GM21786 (cell line): ENCODE data around the gene GASK1A.
A peak's percentile ranks its signal among the peaks of the same experiment; 100 is the strongest.
"Not testable (repeated sequence)": the region's sequence is repeated elsewhere in the genome, so short reads cannot be mapped to it uniquely, and the experiment has no call there.

Experiments
- ATAC-seq: cut with Tn5 transposase; IDR thresholded peaks from one replicate; pipeline ENCODE4 v1.9.1; 2021; ENCODE audit not compliant: unreplicated experiment

Gene GASK1A

DNA sequence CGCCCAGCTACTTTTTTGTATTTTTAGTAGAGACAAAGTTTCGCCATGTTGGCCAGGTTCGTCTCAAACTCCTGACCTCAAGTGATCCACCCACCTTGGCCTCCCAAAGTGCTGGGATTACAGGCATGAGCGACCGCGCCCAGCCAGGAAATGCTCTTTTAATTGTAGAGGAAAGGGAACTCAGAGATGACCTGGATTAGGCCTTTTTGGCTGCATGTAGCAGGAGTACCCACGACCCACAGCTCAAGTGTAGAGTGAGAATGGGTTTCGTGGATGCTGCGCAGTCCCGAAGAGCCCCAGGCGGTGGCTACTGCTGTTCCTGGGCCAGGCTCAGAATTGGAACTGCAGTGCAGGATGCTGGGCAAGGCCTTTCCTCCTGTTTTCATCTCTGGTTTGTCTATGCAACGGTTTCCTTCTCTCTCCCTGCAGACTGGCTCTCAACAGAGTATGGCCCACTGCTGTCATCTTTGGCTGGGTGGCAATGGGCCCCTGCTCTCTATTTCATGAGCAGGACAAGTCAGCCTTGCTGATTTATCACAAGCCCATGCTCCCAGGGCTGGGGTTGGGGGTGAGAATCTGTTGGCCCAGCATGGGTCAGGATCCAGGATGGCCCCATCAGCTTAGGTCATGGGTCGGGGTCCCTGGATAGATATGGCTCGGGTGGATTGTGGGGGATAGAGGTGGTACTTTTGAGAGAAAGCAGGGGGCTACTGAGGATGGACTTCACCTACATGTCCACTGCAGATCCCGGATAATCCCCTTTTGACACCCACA is 51.2 kb downstream of the GASK1A start:
- no peak for ATAC-seq

DNA sequence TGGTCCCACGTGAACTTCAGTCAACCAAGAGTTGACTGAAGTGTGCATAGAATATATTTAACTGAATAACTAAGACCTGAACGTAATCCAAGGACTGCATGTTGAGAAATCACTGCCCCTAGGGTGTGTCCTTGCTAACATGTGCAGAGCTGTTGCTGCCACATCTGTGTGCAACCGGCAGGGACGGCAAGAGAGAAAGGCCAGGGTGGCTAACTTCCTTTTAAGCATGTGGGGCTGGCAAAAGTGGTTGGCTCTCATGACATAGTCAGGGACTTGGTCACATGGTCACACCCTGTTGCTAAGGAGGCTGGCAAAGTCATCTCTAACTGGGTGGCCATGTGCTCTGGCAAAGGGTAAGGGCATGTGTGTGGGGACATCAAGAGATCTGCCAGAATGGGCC is 52.4 kb downstream of the GASK1A start:
- no peak for ATAC-seq

DNA sequence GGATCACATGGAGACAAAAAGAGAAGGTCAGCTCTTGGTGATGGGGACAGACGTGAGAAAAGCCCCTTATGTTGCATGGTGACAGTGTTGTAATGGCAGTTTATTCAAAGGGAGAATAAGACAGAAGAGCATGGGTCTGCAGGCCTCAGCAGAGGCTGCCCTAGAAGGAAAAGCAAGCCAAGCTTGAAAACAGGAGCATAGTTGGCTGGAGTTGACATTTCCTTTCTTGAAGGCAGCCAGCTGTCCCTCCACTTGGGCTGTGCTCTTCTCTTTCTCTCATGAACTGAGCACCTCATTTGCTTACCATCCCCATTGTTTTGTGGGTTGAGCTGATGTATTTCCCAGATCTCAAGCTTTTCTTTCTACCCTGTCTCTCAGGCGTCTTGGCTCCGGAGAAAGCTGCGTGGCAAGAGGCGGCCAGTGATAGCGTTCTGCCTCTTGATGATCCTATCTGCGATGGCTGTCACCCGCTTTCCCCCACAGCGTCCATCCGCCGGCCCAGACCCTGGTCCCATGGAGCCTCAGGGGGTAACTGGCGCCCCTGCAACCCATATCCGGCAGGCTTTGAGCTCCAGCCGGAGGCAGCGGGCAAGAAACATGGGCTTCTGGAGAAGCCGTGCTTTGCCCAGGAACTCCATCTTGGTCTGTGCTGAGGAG is 52.9 kb downstream of the GASK1A start:
- no peak for ATAC-seq

DNA sequence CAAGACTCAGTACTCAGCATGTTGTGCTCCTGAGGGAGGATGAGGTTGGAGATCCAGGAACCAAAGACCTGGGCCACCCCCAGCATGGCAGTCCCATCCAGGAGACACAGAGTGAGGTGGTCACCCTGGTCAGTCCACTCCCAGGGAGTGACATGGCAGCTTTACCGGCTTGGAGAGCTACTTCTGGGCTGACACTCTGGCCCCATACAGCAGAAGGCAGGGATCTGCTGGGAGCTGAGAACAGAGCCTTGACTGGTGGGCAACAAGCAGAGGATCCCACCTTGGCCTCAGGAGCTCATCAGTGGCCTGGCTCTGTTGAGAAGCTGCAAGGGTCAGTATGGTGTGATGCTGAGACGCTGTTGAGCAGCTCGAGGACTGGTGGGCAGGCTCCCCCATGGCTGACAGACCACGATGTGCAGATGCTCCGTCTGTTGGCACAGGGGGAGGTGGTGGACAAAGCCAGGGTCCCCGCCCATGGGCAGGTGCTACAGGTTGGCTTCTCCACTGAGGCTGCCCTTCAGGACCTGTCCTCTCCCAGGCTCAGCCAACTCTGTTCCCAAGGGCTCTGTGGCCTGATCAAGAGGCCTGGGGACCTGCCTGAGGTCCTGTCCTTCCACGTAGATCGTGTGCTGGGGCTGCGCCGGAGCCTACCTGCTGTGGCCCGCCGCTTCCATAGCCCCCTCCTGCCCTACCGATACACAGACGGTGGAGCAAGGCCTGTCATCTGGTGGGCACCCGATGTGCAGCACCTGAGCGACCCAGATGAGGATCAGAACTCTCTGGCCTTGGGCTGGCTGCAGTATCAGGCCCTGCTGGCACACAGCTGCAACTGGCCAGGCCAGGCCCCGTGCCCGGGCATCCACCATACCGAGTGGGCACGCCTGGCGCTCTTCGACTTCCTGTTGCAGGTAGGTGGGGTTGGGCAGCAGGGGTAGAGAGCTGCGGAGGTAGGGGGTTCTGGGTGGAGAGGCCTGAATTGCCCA is 53.8 kb downstream of the GASK1A start:
- no peak for ATAC-seq

DNA sequence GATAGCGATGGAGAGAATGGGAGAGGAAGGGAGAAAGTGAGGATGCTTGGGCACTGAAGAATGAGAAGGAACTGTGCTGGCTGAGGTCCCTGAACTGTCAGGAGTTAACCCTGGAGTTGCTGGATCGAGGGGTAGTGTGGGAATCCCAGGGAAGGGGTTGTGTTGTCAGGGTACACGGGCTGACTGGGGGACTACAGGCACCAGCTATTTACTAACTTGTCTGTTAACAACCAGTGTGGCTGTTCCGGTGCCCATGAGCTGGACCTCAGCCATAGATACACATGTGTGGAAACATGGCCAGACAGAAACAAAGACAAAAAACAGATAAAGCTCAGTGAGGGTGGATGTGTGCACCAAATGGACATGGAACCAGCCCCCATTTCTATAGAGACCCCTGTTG is 55.1 kb downstream of the GASK1A start:
- ATAC-seq = no peak

DNA sequence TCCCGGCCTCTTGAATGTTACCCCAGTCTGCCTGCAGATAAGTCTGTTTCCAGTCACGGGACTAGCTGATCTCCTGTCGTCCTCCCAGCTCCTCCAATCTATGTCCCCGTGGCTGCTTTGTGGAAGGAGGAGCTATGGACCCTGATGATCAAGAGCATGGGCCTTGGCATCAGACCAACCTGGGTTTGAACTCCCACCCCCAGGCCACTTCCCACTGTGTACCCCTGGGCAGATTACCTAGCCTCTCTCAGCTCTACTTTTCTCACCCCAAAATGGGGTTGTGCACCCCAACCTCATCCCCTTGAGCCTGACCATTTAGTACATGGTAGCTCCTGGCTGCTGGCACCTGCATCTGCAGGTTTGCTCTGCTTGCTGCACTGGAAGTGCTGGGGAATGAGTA is 55.8 kb downstream of the GASK1A start:
- ATAC-seq = no peak

DNA sequence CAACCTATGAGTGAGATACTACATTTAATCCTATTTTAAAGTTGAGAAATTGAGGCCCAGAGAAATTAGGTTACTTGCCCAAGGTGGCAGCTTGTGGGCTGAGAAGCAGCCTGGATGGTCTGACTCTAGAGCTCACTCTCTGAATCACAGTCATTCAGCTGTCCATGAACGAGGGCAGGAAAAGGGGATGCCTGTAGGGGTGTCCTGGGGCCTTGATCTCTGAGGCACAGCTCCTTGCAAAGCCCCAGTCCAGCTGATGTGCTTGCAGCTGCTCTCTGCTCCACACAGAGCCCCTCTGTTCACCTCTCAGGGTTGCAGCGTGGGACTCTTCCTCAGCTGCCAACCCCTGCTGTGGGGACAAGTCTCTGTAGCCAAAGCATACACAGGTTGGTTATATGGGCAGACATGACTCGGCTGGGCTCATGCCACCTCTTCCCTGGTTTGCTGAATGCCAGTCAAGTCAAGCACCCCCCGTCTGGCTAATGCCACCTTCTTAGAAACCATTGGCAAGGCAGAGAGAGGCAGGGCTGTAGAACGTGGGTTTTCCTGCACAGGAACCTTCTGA is 56.8 kb downstream of the GASK1A start:
- no peak for ATAC-seq

DNA sequence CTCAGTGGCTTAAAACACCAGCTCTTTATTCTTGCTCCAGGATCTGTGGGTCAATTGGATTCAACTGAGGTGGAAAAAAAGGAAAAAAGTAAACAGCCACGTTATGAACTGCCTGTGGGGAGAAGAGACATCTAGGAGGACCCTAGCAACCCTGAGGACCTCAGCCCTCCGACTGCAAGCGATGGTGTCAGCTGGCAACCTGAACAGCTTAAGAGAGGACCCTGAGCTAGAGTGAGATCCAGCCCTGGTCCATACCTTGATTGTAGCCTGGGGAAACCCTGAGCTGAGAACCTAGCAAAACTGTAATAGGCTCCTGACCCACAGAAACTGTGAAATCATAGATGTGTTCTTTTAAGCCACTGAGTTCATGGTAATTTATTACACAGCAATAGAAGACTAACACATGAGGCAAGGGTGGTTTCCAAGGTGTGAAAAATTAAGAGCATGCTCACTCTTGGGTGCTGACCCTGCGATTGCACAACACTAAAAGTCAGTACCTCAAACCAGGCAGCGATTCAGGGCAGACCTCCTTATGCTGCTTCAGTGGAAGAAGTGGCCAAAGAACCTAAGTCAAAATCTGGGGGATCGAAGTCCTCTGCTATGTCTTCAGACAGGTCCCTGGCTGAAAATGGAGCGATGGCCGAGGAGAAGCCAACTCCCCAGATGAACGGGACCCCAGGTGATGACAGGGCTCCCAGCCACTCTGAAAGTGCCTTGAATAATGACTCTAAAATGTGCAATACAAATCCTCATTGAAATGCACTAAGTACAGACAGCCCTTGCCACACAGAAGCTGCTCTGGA is 57.7 kb downstream of the GASK1A start:
- peak; percentile 73 for ATAC-seq

DNA sequence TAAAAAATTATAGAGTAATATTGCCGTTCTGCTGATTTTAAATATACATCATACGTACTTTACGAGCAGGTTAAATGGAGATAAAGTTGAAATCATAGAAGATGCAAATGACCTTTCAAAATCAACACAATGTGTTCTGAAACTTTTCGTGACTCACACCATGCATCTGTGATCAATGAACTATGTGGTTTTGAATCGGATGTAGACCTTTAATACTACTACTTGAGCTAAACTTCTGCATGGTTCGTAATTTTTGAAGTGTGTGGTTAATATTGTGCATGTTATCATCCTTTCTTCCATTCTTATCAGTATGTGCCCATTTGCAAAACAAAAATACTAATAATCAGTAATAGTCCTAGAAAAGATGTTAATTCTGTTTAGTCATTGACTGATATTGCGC is 58.9 kb downstream of the GASK1A start:
- ATAC-seq = no peak

DNA sequence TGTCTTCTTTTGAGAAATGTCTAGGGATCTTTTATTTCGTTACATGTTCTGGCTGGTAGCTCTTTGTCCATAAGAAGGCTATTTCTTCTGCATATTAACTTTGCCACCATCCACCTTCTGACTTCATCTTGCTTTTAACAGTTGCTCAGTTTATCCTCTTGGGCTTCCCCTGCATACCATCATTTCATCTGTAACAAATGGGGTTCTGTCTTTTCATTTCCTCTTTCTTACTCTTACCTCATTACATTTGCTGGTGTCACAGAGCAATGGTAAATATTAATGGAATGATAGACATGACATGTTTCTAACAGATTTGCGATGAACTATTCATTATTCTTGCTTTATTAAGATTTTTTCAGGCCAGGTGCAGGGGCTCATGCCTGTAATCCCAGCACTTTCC is 62.4 kb downstream of the GASK1A start:
- no peak for ATAC-seq

DNA sequence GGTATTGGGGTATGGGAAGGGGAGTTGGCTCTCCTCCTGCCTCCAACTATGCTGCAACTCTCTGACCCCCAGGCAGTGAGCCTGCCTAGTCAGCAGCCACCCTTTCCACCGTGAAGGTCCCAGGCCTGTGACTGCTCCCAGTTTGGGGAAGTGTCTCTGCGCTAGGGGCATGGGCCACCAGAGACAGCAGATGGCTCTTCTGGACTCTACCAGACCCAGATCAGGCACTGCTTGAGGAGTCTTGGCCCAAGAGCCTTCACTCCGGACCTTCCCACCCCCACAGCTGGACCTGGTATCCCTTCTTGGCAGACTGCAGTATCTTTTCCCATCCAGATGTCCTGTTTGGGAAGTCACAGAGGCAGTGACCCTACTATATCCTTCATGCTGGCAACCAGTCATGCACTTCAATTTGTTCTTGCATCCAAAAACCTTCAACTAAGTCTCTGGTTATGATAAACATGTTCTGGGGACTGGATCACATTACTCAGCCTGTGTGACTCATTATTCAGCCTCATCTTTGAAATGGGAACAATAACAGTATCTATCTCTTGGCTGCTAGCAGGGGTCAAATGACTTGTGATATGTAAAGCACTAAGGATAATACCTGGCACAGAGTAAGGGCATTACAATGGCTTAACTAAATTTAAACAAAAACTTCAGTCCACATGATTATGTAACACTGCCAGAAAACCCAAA is 64.1 kb downstream of the GASK1A start:
- ATAC-seq = no peak

DNA sequence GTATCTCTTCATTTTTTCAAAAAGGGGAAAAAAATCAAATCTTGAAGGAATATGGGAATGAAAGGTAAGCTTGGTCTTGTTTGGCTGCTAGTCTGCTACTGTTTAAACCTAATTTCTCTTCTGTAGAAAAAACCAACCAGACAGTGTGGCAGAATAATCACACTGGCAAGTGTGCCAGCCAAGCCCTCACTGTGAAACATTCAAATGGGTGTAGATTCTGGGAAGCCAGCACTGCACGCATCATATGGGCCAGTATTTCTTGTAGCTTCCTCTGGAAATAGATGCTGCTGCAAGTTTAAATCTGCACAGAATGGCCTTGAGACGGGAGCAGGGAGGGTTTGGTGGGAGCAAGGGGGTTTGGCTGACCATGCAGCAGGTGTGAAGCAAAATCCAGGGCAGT is 64.7 kb downstream of the GASK1A start:
- ATAC-seq = no peak

DNA sequence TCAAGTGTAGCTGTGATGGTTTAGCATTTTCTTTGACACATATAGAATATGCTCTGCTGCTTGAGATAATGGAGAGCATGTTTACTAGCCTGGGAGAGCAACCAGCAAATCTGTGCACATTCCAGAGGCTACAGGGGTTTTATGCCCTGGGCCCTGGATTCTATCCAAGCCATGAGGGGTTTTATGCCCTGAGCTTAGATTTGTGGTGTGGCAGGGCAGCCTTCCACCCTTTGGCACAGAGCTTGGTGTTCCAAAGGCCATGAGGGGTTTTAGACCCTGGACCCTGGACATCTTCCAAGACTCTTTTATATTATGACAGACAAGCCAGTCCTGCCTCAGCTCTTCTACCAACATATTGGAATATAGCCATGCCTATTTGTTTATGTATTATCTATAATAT is 66.0 kb downstream of the GASK1A start:
- ATAC-seq = not testable (repeated sequence)

DNA sequence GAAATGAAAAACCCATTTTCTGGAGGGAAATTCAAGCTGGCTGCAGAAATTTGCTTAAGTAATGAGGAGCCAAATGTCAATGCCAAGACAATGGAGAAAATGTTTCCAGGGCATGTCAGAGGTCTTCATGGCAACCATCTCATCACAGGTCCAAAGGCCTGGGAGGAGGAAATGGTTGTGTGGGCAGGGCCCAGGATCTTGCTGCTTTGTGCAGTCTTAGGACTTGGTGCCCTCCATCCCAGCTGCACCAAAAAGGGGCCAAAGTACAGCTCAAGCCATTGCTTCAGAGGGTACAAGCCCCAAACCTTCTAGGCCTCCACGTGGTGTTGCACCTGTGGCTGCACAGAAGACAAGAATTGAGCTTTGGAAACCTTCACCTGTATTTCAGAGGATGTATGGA is 67.5 kb downstream of the GASK1A start:
- no peak for ATAC-seq

DNA sequence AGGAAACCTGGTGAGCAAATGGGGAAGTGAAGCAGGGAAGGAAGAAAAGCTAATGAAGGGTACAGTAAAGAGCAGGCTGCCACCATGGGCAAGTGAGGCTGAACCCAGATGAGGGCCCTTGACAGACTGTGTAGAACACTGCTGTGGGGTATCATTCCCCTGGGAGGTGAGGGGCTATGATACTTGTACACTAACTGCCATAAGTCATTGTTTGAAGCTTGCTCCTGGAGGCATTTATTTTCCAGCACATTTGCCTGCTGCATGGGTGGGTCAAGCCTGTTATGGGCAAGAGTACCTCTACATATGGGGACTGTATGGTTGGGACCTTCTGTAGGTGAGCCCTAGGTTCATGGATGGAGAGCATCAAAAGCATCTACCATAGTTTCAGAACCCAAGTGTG is 69.4 kb downstream of the GASK1A start:
- ATAC-seq = no peak

DNA sequence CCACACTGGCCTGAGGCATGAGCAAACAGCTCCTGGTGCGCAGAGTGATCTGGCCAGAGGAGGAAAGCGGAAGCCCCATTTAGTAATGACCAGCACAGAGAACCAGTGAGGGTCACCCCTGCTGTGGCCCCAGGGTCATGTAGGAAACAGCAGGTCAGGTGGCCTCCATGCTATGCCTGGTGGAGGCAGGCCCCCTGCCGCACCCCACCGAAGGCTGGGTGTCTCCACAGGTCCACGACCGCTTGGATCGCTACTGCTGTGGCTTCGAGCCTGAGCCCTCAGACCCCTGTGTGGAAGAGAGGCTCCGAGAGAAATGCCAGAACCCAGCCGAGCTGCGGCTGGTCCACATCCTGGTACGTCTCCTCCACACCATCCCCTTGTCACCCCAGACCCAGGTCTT is 74.2 kb downstream of the GASK1A start:
- ATAC-seq = no peak

DNA sequence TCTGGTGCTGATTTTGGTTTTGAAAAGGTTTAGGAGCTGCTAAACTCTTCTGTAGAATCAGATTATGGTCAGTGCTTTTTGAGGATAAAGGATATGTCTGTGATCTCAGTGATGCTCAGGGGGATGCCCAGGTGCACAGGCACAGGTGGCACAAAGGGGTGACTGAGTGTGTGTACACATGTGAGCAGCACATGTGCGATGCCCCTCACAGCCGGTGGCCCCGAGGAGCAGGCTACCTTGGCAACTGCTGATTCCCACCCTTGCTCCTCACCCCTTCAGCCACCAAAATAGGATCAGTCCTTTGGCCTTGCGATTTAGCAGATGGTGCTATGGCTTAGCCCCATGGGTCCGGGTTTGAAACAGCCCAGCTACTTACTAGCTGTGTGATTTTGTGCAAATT is 75.6 kb downstream of the GASK1A start:
- no peak for ATAC-seq

DNA sequence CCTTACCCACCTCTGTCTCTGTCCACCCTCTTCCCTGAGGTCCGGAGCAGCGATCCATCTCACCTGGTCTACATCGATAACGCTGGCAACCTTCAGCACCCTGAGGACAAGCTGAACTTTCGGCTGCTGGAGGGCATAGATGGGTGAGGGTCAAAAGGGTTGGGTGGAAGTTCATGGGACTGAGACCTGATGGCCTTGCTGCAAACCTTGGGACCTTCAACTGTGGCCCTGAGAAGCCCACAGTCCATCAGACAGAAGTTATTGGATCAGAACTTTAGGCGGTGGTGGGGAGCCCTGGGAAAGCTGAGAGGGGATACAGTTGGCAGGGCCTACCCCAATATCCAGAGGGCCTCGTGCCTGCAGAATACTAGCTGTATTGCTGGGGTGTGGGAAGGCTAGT is 76.3 kb downstream of the GASK1A start:
- no peak for ATAC-seq

DNA sequence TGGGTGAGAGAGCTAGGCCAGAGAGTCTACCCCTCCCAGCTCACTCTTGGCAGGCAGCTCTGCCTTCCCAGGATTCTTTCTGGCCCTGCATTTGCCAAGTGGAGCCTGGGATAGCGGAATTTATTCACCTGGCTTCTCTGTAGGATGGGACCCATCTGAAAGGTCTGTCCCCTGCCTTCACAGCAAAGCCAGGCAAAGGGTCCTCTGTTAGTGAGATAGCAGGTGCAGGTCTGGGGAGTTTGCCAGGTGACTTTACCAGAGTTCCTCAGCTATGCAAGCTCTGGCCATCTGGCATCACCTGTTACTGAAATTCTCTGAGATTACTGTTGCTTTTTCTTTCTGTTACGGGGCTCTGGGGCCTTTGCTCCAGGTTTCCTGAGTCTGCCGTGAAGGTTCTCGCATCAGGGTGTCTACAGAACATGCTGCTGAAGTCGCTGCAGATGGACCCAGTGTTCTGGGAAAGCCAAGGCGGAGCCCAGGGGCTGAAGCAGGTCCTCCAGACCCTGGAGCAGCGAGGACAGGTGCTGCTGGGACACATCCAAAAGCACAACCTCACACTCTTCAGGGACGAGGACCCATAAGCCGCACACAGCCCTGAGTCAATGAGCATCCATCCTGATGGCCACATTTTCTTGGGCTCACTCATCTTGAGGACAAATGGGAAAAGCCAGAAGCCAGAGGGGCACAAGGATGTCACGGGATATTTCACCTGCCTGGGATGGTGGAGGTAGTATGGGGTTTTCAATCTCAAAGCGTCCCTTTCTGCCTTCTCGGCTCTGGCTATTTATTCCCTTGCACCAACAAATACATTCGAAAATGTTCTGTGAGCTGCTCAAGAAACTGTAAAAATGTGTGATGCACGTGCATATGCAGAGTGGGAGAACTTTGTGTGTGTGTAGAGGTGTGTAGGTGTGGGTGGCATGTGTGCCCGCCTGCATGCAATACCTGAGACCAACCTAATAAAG is 77.0 kb downstream of the GASK1A start:
- no peak for ATAC-seq
